Activated CD4-positive, alpha-beta T cell treated with anti-CD3 and anti-CD28 coated beads for 36 hours (primary cell): ENCODE measurements around the gene AREL1. TPM values are rescaled to one million over a fixed set of nuclear protein-coding genes. Genes with fewer than 3 reads are reported as not detected.

ENCODE experiments used
- ATAC-seq: fragments of 200-7000 bp; cut with Tn5 transposase; one replicate; pipeline ENCODE4 v1.10.0; 2021; ENCODE audit warnings: mild to moderate bottlenecking, moderate library complexity
- CTCF ChIA-PET: fragments of 350-600 bp; sonication (Branson Sonifier 250); formaldehyde crosslinking; loops from one replicate; lab custom pipeline; 2021; ENCODE audit warnings: antibody characterized with exemption; lab: Charles Lee
- POLR2A ChIA-PET: fragments of 350-600 bp; sonication (Branson Sonifier 250); formaldehyde crosslinking; loops from one replicate; lab custom pipeline; 2021; ENCODE audit warnings: antibody characterized with exemption, inconsistent platforms; lab: Charles Lee
- DNase-seq: peaks from one replicate; pipeline ENCODE4 v3.0.0-alpha.2; 2020
- H3K27ac Mint-ChIP-seq: one replicate; pipeline ENCODE4 v1.8.0; 2021; ENCODE audit warnings: mixed read lengths
- H3K27me3 Mint-ChIP-seq: one replicate; pipeline ENCODE4 v1.8.0; 2021; ENCODE audit warnings: mixed read lengths
- H3K36me3 Mint-ChIP-seq: one replicate; pipeline ENCODE4 v1.8.0; 2021; ENCODE audit warnings: low read depth, mixed read lengths
- H3K4me1 Mint-ChIP-seq: one replicate; pipeline ENCODE4 v1.8.0; 2021; ENCODE audit warnings: mixed read lengths
- H3K4me3 Mint-ChIP-seq: one replicate; pipeline ENCODE4 v1.8.0; 2021; ENCODE audit warnings: mild to moderate bottlenecking, moderate library complexity, mixed read lengths
- H3K9me3 Mint-ChIP-seq: one replicate; pipeline ENCODE4 v1.8.0; 2021; ENCODE audit warnings: low read depth, mixed read lengths
- intact Hi-C, 2 experiments: fragments of 100-400 bp; cut with DNase I in 1 of 2; cut with micrococcal nuclease in 1 of 2; formaldehyde crosslinking; loops; one replicate each; pipeline versions ENCODE4 v1.14.2 to v1.15.1; 2022 to 2024; cut with DNase I, micrococcal nuclease
- total RNA-seq, 2 experiments: library from RNA; stranded (reverse); gene quantifications; one replicate each; pipeline ENCODE4 v1.2.3, GENCODE V29; 2021

The AREL1 gene
- total RNA-seq, 2 experiments from 2014 or later = 31.3 to 35.6 TPM

DNA sequence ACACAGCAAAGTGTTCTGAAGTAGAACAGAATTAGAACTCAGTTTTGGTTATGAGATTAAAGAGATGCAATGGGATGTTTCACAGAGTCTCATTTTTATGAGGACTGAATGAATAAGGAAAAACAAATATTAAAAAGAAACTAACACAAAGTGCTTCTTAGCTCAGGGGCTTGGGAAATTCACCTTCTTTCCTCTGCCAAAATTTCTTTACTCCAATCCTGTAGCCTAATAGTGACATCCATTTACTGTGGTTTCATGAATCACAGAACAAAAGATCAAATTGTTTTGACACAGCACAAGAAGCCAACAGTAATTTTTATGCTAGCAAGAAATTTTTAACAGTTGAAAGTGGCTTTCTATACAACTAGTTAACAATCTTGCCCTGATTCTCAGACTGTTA, 37.7 kb downstream of the AREL1 start:
- Mint-ChIP-seq H3K27ac (no peak overlapping the region), H3K27me3 (no peaks in the 10 kb centered on the region), H3K4me1 (no peaks in the 10 kb centered on the region), H3K4me3 (no peak overlapping the region), H3K36me3 (peaks cover 35% of the 10 kb centered on the region), H3K9me3 (no peaks in the 10 kb centered on the region)
- ATAC-seq (no peak), DNase-seq (no peak)
- POLR2A ChIA-PET = no interaction called here
- CTCF ChIA-PET = interaction anchor here (1.0 kb wide), 1 partner anchor 12 kb away, joined by 3 read pairs; no protein-coding TSS in a partner anchor
- intact Hi-C loops = no loop called here

DNA sequence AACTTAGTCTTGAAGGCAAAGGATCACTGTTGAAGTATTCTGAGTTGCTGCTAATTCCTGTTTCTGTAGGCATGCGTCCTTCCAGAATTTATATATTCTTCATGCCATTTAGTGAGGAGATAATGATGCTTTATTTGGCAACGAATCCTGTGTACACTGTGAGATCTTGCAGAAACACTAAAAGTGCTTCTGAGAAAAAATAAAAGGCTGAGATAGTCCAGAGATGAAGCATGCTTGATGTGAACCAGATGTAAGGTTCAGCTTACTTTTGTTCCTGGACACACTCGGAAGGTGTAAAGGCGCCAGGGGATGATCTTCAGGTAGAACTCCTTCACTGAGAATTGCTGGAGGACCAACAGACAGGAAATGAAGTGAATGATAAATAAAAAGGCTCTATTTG, 39.1 kb downstream of the AREL1 start:
- Mint-ChIP-seq H3K27me3 (no peaks in the 10 kb centered on the region), H3K36me3 (peaks cover 41% of the 10 kb centered on the region)
- intact Hi-C loops = no loop called here

DNA sequence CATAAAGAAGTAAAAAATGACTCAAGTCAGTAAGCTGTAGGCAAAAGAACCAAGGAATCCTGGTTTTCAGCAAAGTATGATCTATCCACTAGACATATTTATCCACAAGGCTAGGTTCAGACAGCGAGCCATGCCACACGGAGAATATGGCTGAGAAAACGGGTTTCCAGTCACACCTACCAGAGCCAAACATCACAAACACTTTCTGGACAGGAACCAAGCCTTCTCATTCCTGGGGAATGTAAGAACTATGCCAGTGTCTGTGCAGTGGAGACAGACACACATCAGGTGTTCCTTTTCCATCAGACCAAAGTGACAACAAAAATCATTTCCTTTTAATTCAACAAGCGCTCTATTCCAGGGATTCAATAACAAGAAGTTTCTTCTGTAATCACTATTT, 41.1 kb downstream of the AREL1 start:
- Mint-ChIP-seq H3K27me3 (no peaks in the 10 kb centered on the region), H3K4me3 (no peak overlapping the region), H3K36me3 (peaks cover 48% of the 10 kb centered on the region), H3K4me1 (peaks cover 13% of the 10 kb centered on the region), H3K27ac (no peak overlapping the region), H3K9me3 (no peaks in the 10 kb centered on the region)
- ATAC-seq = no peak
- intact Hi-C loops = no loop called here
- DNase-seq = no peak
- POLR2A ChIA-PET = no interaction called here
- CTCF ChIA-PET = interaction anchor here (1.3 kb wide), 1 partner anchor 63 kb away, joined by 4 read pairs; no protein-coding TSS in a partner anchor

More for the DNA sequence above, 39.1 kb downstream of the AREL1 start:
- ATAC-seq = no peak
- Mint-ChIP-seq H3K4me3 (no peak overlapping the region), H3K4me1 (no peaks in the 10 kb centered on the region), H3K27ac (no peak overlapping the region), H3K9me3 (no peaks in the 10 kb centered on the region)
- ChIA-PET POLR2A (no interaction called here), CTCF (no interaction called here)
- DNase-seq = no peak

DNA sequence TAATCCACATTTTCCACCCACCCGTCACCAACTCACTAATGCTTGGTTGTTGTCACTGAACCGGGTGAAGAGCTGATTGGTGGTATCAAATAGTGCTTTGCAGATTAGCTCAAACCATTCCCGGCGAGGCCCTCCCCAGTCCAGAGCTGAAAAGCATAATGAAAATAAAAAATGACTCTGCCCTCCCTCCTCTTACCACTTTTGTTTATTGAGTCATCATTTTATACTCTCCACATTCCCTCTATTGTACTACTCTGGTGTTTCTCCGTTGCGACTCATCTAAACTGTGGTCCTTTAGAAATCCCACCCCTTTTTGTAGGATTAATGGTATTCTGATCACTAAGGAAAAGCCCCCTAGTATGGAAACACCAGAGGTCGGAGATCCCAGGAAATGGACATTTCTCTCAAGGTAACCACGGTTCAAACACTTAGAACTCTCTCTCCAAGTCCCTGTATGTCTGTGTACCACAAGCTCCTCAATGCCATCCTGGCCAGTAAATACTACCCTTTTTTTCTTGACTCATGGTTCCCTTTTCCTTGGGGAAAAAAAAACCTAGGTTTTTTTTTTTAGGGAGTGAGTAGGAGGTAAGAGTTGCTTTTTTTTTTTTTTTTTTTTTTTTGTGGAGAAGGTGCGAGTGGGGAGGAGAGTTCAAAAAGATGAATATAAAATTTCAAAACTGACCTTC, 42.0 kb downstream of the AREL1 start:
- Mint-ChIP-seq H3K27ac (no peak overlapping the region), H3K27me3 (no peaks in the 10 kb centered on the region), H3K9me3 (no peaks in the 10 kb centered on the region), H3K36me3 (peaks cover 42% of the 10 kb centered on the region), H3K4me1 (peaks cover 13% of the 10 kb centered on the region), H3K4me3 (no peak overlapping the region)
- ATAC-seq = no peak
- CTCF ChIA-PET = interaction anchor here (0.5 to 0.6 kb wide), 2 partner anchors 186 to 241 kb away, joined by 3 to 4 read pairs; no protein-coding TSS in a partner anchor
- POLR2A ChIA-PET = interaction anchor here (0.7 to 0.8 kb wide), 2 partner anchors 142 to 318 kb away, joined by 5 read pairs; no protein-coding TSS in a partner anchor
- no peak for DNase-seq
- intact Hi-C loops = no loop called here

DNA sequence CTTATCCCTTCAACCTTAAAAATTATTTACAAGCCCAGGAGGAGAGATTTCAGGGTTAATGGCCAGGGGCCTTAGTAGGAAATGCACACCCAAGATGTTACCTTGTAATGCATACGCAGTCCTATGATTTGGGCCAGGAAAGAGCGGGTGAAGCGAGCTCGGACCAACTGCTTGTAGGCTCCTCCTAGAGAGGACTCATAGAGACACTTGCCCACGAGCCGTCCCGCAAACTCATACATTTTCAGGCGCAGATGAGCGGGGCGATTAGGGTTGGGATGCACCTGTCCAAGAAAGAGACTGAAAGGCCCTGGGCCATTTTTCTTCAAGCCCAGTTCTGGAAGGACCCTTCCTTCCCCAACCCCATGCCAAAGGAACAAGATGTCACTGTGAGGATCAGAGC, 43.0 kb downstream of the AREL1 start:
- Mint-ChIP-seq H3K4me1 (peaks cover 13% of the 10 kb centered on the region), H3K27me3 (no peaks in the 10 kb centered on the region), H3K27ac (no peak overlapping the region), H3K4me3 (no peak overlapping the region), H3K9me3 (no peaks in the 10 kb centered on the region), H3K36me3 (peaks cover 38% of the 10 kb centered on the region)
- ChIA-PET CTCF (no interaction called here), POLR2A (no interaction called here)
- intact Hi-C loops = no loop called here
- no peak for ATAC-seq
- no peak for DNase-seq

DNA sequence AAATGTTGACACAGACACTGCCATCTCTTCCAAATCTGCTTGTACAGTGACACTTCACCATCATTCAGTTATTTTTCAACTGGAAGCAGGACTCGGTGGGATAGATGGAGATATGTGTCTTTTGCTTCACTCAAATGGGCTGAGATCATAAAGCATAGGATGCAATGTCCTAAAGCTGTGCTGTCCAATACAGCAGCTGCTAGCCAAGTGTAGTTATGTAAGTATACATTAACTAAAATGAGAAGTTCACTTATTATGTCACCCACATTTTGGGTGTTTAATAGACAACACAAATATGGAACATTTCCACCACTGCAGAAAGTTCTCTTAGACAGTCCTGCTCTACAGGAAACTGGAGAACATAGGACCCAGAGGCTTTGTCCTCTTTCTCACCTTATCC, 43.6 kb downstream of the AREL1 start:
- Mint-ChIP-seq H3K27me3 (no peaks in the 10 kb centered on the region), H3K27ac (no peak overlapping the region), H3K4me3 (no peak overlapping the region), H3K36me3 (peaks cover 35% of the 10 kb centered on the region), H3K4me1 (peaks cover 13% of the 10 kb centered on the region), H3K9me3 (no peaks in the 10 kb centered on the region)
- CTCF ChIA-PET = interaction anchor here (1.0 kb wide), 1 partner anchor 15 kb away, joined by 3 read pairs; no protein-coding TSS in a partner anchor
- POLR2A ChIA-PET = no interaction called here
- intact Hi-C loops = no loop called here
- ATAC-seq = no peak
- no peak for DNase-seq

DNA sequence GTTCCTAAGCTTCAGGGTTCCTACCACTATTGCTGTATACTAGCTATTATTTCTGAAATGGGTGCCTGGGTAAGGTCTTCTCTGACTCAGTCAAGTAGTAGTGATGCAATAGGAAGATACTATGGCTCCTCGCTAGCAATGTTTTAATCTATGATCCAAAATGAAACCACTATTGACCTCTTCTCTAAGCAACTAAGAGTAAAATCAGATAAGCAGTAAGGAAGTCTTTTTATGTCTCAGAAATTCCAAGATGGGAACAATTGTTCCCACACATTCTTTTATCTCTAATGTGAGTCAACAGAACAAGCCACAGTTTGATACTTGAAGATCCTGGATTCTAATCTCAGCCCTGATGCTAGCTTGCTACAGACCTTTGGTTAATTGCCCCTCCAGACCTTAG, 45.1 kb downstream of the AREL1 start:
- Mint-ChIP-seq H3K36me3 (peaks cover 43% of the 10 kb centered on the region), H3K27ac (peak overlapping the region; percentile 58), H3K4me3 (no peak overlapping the region), H3K27me3 (no peaks in the 10 kb centered on the region), H3K9me3 (no peaks in the 10 kb centered on the region), H3K4me1 (peaks cover 13% of the 10 kb centered on the region)
- intact Hi-C loops = no loop called here
- ChIA-PET POLR2A (no interaction called here), CTCF (interaction anchor here (0.9 to 1.3 kb wide), 3 partner anchors 55 to 449 kb away, joined by 3 to 4 read pairs (median 4); partner anchors contain the start of gene LTBP2)
- ATAC-seq (peak; percentile 78), DNase-seq (no peak)

DNA sequence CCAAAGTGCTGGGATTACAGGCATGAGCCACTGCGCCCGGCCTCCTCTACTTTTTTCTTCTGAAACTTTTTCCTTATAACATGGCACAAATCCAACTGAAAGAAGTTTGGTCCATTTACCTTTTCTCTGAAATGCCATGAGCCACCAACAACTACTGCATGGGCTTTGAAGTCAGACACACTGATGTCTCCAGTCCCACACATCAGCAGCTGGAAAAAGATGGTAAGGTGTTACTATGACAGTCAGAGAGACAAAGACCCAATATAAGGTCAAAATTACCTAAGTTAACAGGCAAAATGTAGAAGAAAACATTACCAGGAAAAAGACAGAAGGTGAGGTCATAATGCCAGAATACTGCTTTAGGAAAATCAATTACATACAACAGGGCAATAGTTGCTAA, 48.2 kb downstream of the AREL1 start:
- ATAC-seq = no peak
- no peaks in the 10 kb centered on the region for H3K9me3 Mint-ChIP-seq

DNA sequence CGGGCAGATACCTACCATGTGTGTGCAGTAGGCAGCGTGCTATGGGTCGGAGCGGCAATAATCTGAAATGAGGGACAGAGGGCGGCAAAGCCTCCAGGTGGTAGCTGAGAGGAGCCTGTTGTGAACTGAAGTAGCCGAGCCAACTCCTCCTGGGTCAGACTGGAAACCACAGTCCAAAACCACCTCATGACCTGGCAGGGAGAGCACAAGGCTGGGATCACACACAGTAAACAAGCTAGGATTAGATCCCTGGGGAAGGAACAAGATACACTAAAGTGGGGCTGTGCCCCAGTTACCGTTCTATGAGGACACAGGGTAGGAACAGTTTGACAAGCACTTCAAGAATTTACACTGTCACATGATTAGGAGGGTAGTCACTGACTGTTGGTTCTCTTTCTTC, 49.0 kb downstream of the AREL1 start:
- no peak for ATAC-seq
- no peaks in the 10 kb centered on the region for H3K27me3 Mint-ChIP-seq
- intact Hi-C loops = no loop called here
- H3K9me3 Mint-ChIP-seq = no peaks in the 10 kb centered on the region
- H3K36me3 Mint-ChIP-seq = peaks cover 25% of the 10 kb centered on the region
- no peak for DNase-seq
- CTCF ChIA-PET = interaction anchor here (0.6 to 0.9 kb wide), 3 partner anchors 11 to 363 kb away, joined by 3 read pairs; no protein-coding TSS in a partner anchor
- no peak overlapping the region for H3K27ac Mint-ChIP-seq
- POLR2A ChIA-PET = no interaction called here
- H3K4me1 Mint-ChIP-seq = peaks cover 13% of the 10 kb centered on the region
- H3K4me3 Mint-ChIP-seq = no peak overlapping the region

More for the DNA sequence above, 48.2 kb downstream of the AREL1 start:
- Mint-ChIP-seq H3K4me3 (no peak overlapping the region), H3K27me3 (no peaks in the 10 kb centered on the region), H3K36me3 (peaks cover 31% of the 10 kb centered on the region), H3K4me1 (peaks cover 13% of the 10 kb centered on the region), H3K27ac (no peak overlapping the region)
- ChIA-PET POLR2A (no interaction called here), CTCF (interaction anchor here (1.3 kb wide), 1 partner anchor 8 kb away, joined by 4 read pairs; no protein-coding TSS in a partner anchor)
- no peak for DNase-seq
- intact Hi-C loops = no loop called here

DNA sequence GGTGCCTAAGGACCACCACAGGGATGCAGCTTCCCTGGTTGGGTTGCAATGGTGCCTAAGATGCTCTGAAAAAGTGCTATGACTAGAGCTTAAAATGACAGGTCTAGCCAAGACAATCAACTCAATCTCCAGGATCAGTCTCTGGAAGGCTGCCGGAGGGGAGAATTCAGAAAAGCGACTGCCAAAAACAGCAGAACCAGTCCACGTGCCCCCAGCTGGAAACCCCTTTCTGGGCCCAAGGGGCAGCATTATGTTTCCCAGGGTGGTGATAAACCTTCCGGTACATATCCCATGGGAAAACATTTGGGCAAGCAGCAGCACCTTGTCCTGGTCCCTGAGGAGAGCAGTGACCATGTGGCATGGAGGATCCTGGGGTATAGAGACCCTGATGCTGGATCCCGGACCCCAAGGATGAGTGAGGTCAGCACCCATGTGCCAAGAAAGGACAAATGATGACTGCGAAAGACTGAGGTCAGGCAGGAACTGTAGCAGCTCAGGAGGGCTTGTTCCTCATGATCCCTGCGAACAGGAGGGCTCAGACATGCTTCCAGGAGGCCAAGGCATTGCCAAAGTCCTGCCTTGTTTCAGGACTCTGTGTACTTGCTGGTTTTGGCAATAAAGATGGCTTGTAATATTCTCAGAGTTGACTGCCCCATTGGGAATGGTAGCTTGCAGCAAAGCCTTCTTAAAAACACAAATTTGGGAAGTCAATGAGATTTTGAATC, 51.0 kb downstream of the AREL1 start:
- ATAC-seq = no peak
- Mint-ChIP-seq H3K9me3 (no peaks in the 10 kb centered on the region), H3K4me1 (no peaks in the 10 kb centered on the region), H3K4me3 (no peak overlapping the region), H3K36me3 (peaks cover 23% of the 10 kb centered on the region), H3K27me3 (no peaks in the 10 kb centered on the region), H3K27ac (no peak overlapping the region)
- intact Hi-C loops = no loop called here
- CTCF ChIA-PET = no interaction called here
- DNase-seq = no peak
- POLR2A ChIA-PET = no interaction called here

DNA sequence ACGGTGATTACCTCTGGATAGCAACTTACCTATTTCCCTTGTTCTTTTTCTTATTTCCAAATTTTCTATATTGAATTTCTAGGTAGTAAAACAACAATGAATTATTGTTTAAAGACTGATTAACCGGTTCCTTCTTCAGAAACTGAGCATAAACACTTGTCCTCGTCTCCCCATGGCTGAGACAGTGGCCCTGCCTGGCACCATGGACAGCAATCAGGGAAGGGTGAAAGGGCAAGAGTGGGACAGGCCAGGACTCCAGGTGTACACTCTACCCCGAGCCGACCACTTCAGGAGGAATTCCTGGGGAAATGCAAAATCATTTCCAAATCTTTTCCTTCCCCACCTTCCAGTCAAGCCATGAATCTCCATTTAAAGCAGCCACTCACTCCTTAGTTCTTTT, 52.0 kb downstream of the AREL1 start:
- H3K4me1 Mint-ChIP-seq = no peaks in the 10 kb centered on the region
- peaks cover 23% of the 10 kb centered on the region for H3K36me3 Mint-ChIP-seq
- H3K4me3 Mint-ChIP-seq = no peak overlapping the region
- H3K27ac Mint-ChIP-seq = no peak overlapping the region
- intact Hi-C loops = no loop called here
- H3K9me3 Mint-ChIP-seq = no peaks in the 10 kb centered on the region
- H3K27me3 Mint-ChIP-seq = no peaks in the 10 kb centered on the region
- ChIA-PET CTCF (interaction anchor here (0.6 to 1.0 kb wide), 3 partner anchors 52 to 192 kb away, joined by 3 read pairs; no protein-coding TSS in a partner anchor), POLR2A (no interaction called here)
- DNase-seq (no peak), ATAC-seq (no peak)
